Esophagus muscularis mucosa (tissue), 4 donors: ENCODE results near the gene DOCK1.

Experiments used
- CTCF ChIP-seq, 3 experiments: fragments of 200-600 bp in 2 of 3; fragments of 450-650 bp in 1 of 3; sonication (generic) in 2 of 3; IDR thresholded peaks; one replicate each; pipeline ENCODE4 v1.5.1; 2017 to 2019; ENCODE audit warnings: antibody characterized with exemption in 3 of 3, mild to moderate bottlenecking in 2 of 3, moderate library complexity in 1 of 3
- EP300 ChIP-seq: sonication (generic); formaldehyde crosslinking; IDR thresholded peaks from one replicate; pipeline ENCODE4 v1.6.1; 2017; ENCODE audit warnings: antibody characterized with exemption
- POLR2A ChIP-seq: fragments of 450-650 bp; IDR thresholded peaks from one replicate; pipeline ENCODE4 v1.6.1; 2017; ENCODE audit warnings: antibody characterized with exemption, moderate library complexity, mild to moderate bottlenecking, low read depth
- POLR2AphosphoS5 ChIP-seq, 2 donors: sonication (generic); formaldehyde crosslinking; IDR thresholded peaks; one replicate each; pipeline ENCODE4 v1.6.1; 2017; ENCODE audit warnings: antibody characterized with exemption in 2 of 2

GRCh38 chr10:126932516-126932915 lies 27.3 kb downstream of the DOCK1 start:
- no peak for TF ChIP-seq POLR2AphosphoS5 (IDR thresholded peaks at IDR 0.05)
- no peak for TF ChIP-seq CTCF (IDR thresholded peaks at IDR 0.05)
- TF ChIP-seq EP300, result no peak
- no peak for TF ChIP-seq POLR2A
